HG03565 (cell line): Measurements from ENCODE around the gene NMU.
"Not testable (repeated sequence)": the region's sequence is repeated elsewhere in the genome, so short reads cannot be mapped to it uniquely, and the experiment has no call there.

ENCODE experiments used
- ATAC-seq: cut with Tn5 transposase; IDR thresholded peaks from one replicate; pipeline ENCODE4 v1.9.1; 2021; ENCODE audit warnings: mild to moderate bottlenecking, moderate library complexity; ENCODE audit not compliant: unreplicated experiment

NMU gene

GRCh38 chr4:55625835-55626234, 10.3 kb downstream of the NMU start:
- ATAC-seq = no peak

GRCh38 chr4:55624063-55624462, 12.0 kb downstream of the NMU start:
- ATAC-seq = not testable (repeated sequence)

GRCh38 chr4:55618546-55619143, 17.5 kb downstream of the NMU start:
- no peak for ATAC-seq

GRCh38 chr4:55617587-55618197, 18.4 kb downstream of the NMU start:
- peak; percentile 96 for ATAC-seq

GRCh38 chr4:55615008-55615407, 21.1 kb downstream of the NMU start:
- no peak for ATAC-seq

GRCh38 chr4:55613621-55614020, 22.5 kb downstream of the NMU start:
- no peak for ATAC-seq

- ATAC-seq = no peak
Observed at GRCh38 chr4:55612341-55612740, 23.8 kb downstream of the NMU start.

- ATAC-seq = no peak
Observed at GRCh38 chr4:55611358-55612059, 24.6 kb downstream of the NMU start.

GRCh38 chr4:55610381-55610780, 25.7 kb downstream of the NMU start:
- no peak for ATAC-seq

- ATAC-seq = no peak
Observed at GRCh38 chr4:55609393-55609866, 26.7 kb downstream of the NMU start.

- ATAC-seq = no peak
Observed at GRCh38 chr4:55608591-55608990, 27.5 kb downstream of the NMU start.

GRCh38 chr4:55604996-55605395, 31.1 kb downstream of the NMU start:
- ATAC-seq = no peak

- ATAC-seq = no peak
Observed at GRCh38 chr4:55600640-55601039, 35.5 kb downstream of the NMU start.

GRCh38 chr4:55598641-55599040, 37.5 kb downstream of the NMU start:
- no peak for ATAC-seq

- no peak for ATAC-seq
Observed at GRCh38 chr4:55592014-55592413, 44.1 kb downstream of the NMU start, which contains the start of gene PDCL2. TSS of gene PDCL2 (minus strand) at chr4:55592245. CDS start at chr4:55592109, 136 bp downstream.

GRCh38 chr4:55588160-55588559, 47.9 kb downstream of the NMU start:
- ATAC-seq = no peak

- not testable (repeated sequence) for ATAC-seq
Observed at GRCh38 chr4:55582773-55583172, 53.3 kb downstream of the NMU start.

- no peak for ATAC-seq
Observed at GRCh38 chr4:55578341-55579010, 57.6 kb downstream of the NMU start.

- no peak for ATAC-seq
Observed at GRCh38 chr4:55575513-55575912, 60.6 kb downstream of the NMU start.

GRCh38 chr4:55574252-55574651, 61.8 kb downstream of the NMU start:
- ATAC-seq = no peak

- no peak for ATAC-seq
Observed at GRCh38 chr4:55571806-55572205, 64.3 kb downstream of the NMU start.
